GM21528 (cell line): ENCODE measurements around the gene AZIN2.

Source experiments
- ATAC-seq: cut with Tn5 transposase; IDR thresholded peaks from one replicate; pipeline ENCODE4 v1.9.1; 2021; ENCODE audit warnings: mild to moderate bottlenecking, moderate library complexity; ENCODE audit not compliant: unreplicated experiment, low FRiP score

The AZIN2 gene

GRCh38 chr1:33148615-33149014, 67.7 kb downstream of the AZIN2 start:
- ATAC-seq: no peak

GRCh38 chr1:33149453-33150190, 68.7 kb downstream of the AZIN2 start:
- ATAC-seq: no peak

GRCh38 chr1:33150522-33150921, 69.6 kb downstream of the AZIN2 start:
- ATAC-seq: no peak

GRCh38 chr1:33151116-33151515, 70.2 kb downstream of the AZIN2 start:
- no peak for ATAC-seq

GRCh38 chr1:33152685-33153432, 71.9 kb downstream of the AZIN2 start:
- ATAC-seq: no peak

- no peak for ATAC-seq
Observed at GRCh38 chr1:33153650-33154049, 72.7 kb downstream of the AZIN2 start.

- ATAC-seq: no peak
Observed at GRCh38 chr1:33155877-33156538, 75.1 kb downstream of the AZIN2 start.

GRCh38 chr1:33157131-33157530, 76.2 kb downstream of the AZIN2 start:
- no peak for ATAC-seq

GRCh38 chr1:33158366-33158765, 77.4 kb downstream of the AZIN2 start:
- ATAC-seq: no peak

- ATAC-seq: no peak
Observed at GRCh38 chr1:33159577-33159976, 78.6 kb downstream of the AZIN2 start.

- ATAC-seq: no peak
Observed at GRCh38 chr1:33161061-33161681, 80.2 kb downstream of the AZIN2 start.

GRCh38 chr1:33162141-33162540, 81.2 kb downstream of the AZIN2 start:
- ATAC-seq: no peak

- no peak for ATAC-seq
Observed at GRCh38 chr1:33163621-33164519, 82.9 kb downstream of the AZIN2 start.

- ATAC-seq: no peak
Observed at GRCh38 chr1:33165209-33165608, 84.3 kb downstream of the AZIN2 start.

GRCh38 chr1:33165809-33166208, 84.9 kb downstream of the AZIN2 start:
- ATAC-seq: no peak

GRCh38 chr1:33167650-33168447, 86.9 kb downstream of the AZIN2 start:
- no peak for ATAC-seq

GRCh38 chr1:33168556-33169289, 87.8 kb downstream of the AZIN2 start:
- no peak for ATAC-seq

GRCh38 chr1:33169290-33170055, 88.5 kb downstream of the AZIN2 start:
- no peak for ATAC-seq
